Naive thymus-derived CD4-positive, alpha-beta T cell (primary cell): ENCODE data around the gene RBPJ. TPM values are rescaled to one million over a fixed set of nuclear protein-coding genes. Genes with fewer than 3 reads are reported as not detected.

Experiments
- ATAC-seq: fragments of 150-1000 bp; cut with Tn5 transposase; 2 replicates; pipeline ENCODE4 v1.10.0; 2021; ENCODE audit warnings: mild to moderate bottlenecking, moderate library complexity
- CTCF ChIA-PET: fragments of 350-600 bp; sonication (Branson Sonifier 250); formaldehyde crosslinking; loops from one replicate; lab custom pipeline; 2021; ENCODE audit warnings: antibody characterized with exemption; lab: Charles Lee
- POLR2A ChIA-PET: fragments of 350-600 bp; sonication (Branson Sonifier 250); formaldehyde crosslinking; loops from one replicate; lab custom pipeline; 2021; ENCODE audit warnings: antibody characterized with exemption, inconsistent platforms; lab: Charles Lee
- DNase-seq, 9 donors: peaks; one replicate each; pipeline versions ENCODE4 v3.0.0 to v3.0.0-alpha.2; 2020 to 2022; ENCODE audit warnings: mixed read lengths in 1 of 9
- H3K27ac ChIP-seq: one replicate; pipeline ENCODE4 v1.7.0; 2013; ENCODE audit warnings: mild to moderate bottlenecking, low read depth, low read length, moderate library complexity
- H3K27me3 ChIP-seq, 2 donors: one replicate each; pipeline ENCODE4 v1.7.0; 2013; ENCODE audit warnings: low read length in 2 of 2, mild to moderate bottlenecking in 2 of 2, moderate library complexity in 2 of 2; ENCODE audit not compliant: control insufficient read depth in 2 of 2, insufficient read depth in 2 of 2
- H3K36me3 ChIP-seq, 3 experiments: 1 replicate in 2 of 3; 2 replicates in 1 of 3; pipeline ENCODE4 v1.7.0; 2013; ENCODE audit warnings: low read length in 3 of 3, mild to moderate bottlenecking in 3 of 3, moderate library complexity in 1 of 3; ENCODE audit not compliant: insufficient read depth in 3 of 3, control insufficient read depth in 2 of 3
- H3K4me1 ChIP-seq, 2 donors: one replicate each; pipeline ENCODE4 v1.7.0; 2013; ENCODE audit warnings: low read length in 2 of 2, mild to moderate bottlenecking in 2 of 2, moderate library complexity in 1 of 2; ENCODE audit not compliant: control insufficient read depth in 2 of 2, insufficient read depth in 2 of 2
- H3K4me3 ChIP-seq: 2 replicates; pipeline ENCODE4 v1.7.0; 2013; ENCODE audit warnings: mild to moderate bottlenecking, low read length
- H3K9me3 ChIP-seq, 3 experiments: 1 replicate in 2 of 3; 2 replicates in 1 of 3; pipeline ENCODE4 v1.7.0; 2013; ENCODE audit warnings: low read length in 3 of 3; ENCODE audit not compliant: control insufficient read depth in 2 of 3
- H3K27ac Mint-ChIP-seq, 9 donors: one replicate each; pipeline ENCODE4 v1.8.0; 2020 to 2022; ENCODE audit warnings: mixed read lengths in 9 of 9, mild to moderate bottlenecking in 8 of 9, moderate library complexity in 5 of 9, inconsistent platforms in 2 of 9
- H3K27me3 Mint-ChIP-seq, 5 donors: one replicate each; pipeline ENCODE4 v1.8.0; 2021 to 2022; ENCODE audit warnings: mixed read lengths in 5 of 5, mild to moderate bottlenecking in 1 of 5
- H3K36me3 Mint-ChIP-seq, 5 donors: one replicate each; pipeline ENCODE4 v1.8.0; 2020 to 2022; ENCODE audit warnings: mixed read lengths in 5 of 5, mild to moderate bottlenecking in 3 of 5, inconsistent platforms in 1 of 5
- H3K4me1 Mint-ChIP-seq, 7 donors: one replicate each; pipeline ENCODE4 v1.8.0; 2020 to 2022; ENCODE audit warnings: mixed read lengths in 7 of 7, mild to moderate bottlenecking in 3 of 7, inconsistent platforms in 1 of 7
- H3K4me3 Mint-ChIP-seq, 10 donors: one replicate each; pipeline ENCODE4 v1.8.0; 2020 to 2022; ENCODE audit warnings: mild to moderate bottlenecking in 10 of 10, mixed read lengths in 10 of 10, moderate library complexity in 6 of 10, inconsistent platforms in 2 of 10
- H3K9me3 Mint-ChIP-seq, 11 donors: one replicate each; pipeline ENCODE4 v1.8.0; 2020 to 2022; ENCODE audit warnings: mixed read lengths in 11 of 11, mild to moderate bottlenecking in 4 of 11, inconsistent platforms in 1 of 11, moderate library complexity in 1 of 11
- intact Hi-C, 2 donors: fragments of 100-400 bp; cut with micrococcal nuclease; formaldehyde crosslinking; loops; one replicate each; pipeline ENCODE4 v1.15.1; 2023
- polyA plus RNA-seq, 2 donors: library from polyadenylated mRNA; unstranded; fragments of 300-500 nt; fragmentation: Illumina TruSeq; gene quantifications; one replicate each; pipeline ENCODE4 v1.2.3, GENCODE V29; 2021
- total RNA-seq, 6 experiments: library from RNA in 5 of 6; stranded (reverse) in 5 of 6; gene quantifications; 1 replicate in 5 of 6; 2 replicates in 1 of 6; pipeline ENCODE4 v1.2.3 and lab custom pipeline; 2021 to 2026

RBPJ gene
- total and polyA plus RNA-seq, 7 experiments from 2014 or later = 48.1 to 144 (median 68.5) TPM

DNA sequence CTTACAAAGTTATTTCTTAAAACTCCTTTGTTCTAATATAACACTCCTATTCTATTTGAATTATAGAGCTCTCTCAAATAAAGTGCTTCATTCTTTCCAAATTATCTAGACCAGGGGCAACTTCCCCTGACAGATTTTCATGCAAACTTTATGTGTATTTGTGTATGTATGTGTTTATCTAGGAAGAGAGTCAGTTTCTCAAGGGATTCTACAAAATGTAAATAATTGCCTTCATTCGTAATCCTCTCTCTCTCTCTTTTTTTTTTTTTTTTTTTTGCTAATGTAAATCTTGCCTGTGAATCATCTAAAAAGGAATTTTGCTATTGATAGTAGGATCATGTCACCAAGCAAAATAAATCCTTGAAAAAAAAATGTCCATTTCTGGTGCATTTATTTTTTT lies 38.9 kb upstream of the RBPJ start:
- Histone ChIP-seq H3K27me3 (no peaks in the 10 kb centered on the region), H3K4me1 (no peaks in the 10 kb centered on the region), H3K9me3 (no peaks in the 10 kb centered on the region), H3K36me3 (no peaks in the 10 kb centered on the region), H3K27ac (no peak overlapping the region), H3K4me3 (no peak overlapping the region)
- H3K4me1 Mint-ChIP-seq = peaks cover 0 to 4% (median 0%) of the 10 kb centered on the region in 7 donors
- no peaks in the 10 kb centered on the region for H3K36me3 Mint-ChIP-seq
- intact Hi-C loops = no loop called here
- ATAC-seq (no peak), DNase-seq (no peak)
- H3K27ac Mint-ChIP-seq = no peak overlapping the region
- CTCF ChIA-PET = no interaction called here
- H3K9me3 Mint-ChIP-seq = no peaks in the 10 kb centered on the region
- no peak overlapping the region for H3K4me3 Mint-ChIP-seq
- peaks cover 0 to 5% (median 0%) of the 10 kb centered on the region in 5 donors for H3K27me3 Mint-ChIP-seq
- POLR2A ChIA-PET = no interaction called here

DNA sequence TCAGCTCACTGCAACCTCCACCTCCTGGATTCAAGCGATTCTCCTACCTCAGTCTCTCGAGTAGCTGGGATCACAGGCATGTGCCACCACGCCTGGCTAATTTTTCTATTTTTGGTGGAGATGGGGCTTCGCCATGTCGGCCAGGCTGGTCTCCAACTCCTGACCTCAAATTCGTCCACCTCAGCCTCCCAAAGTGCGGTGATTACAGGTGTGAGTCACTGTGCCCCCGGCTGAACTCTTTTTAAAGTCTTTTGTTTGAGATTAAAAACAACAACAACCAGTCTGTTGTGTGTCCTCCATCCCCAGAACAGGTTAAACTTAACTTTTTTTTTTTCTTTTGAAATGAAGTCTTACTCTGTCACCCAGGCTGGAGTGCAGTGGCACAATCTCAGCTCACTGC lies 36.3 kb upstream of the RBPJ start:
- Mint-ChIP-seq H3K4me1 (peaks cover 0 to 12% (median 0%) of the 10 kb centered on the region in 7 donors), H3K36me3 (peaks cover 0 to 3% (median 0%) of the 10 kb centered on the region in 5 donors), H3K27ac (no peak overlapping the region), H3K27me3 (peaks cover 0 to 5% (median 0%) of the 10 kb centered on the region in 5 donors), H3K9me3 (no peaks in the 10 kb centered on the region), H3K4me3 (no peak overlapping the region)
- DNase-seq = no peak
- Histone ChIP-seq H3K27ac (no peak overlapping the region), H3K4me1 (no peaks in the 10 kb centered on the region), H3K36me3 (no peaks in the 10 kb centered on the region), H3K9me3 (no peaks in the 10 kb centered on the region), H3K27me3 (no peaks in the 10 kb centered on the region), H3K4me3 (no peak overlapping the region)
- no peak for ATAC-seq
- POLR2A ChIA-PET = no interaction called here
- CTCF ChIA-PET = no interaction called here
- intact Hi-C loops = no loop called here

DNA sequence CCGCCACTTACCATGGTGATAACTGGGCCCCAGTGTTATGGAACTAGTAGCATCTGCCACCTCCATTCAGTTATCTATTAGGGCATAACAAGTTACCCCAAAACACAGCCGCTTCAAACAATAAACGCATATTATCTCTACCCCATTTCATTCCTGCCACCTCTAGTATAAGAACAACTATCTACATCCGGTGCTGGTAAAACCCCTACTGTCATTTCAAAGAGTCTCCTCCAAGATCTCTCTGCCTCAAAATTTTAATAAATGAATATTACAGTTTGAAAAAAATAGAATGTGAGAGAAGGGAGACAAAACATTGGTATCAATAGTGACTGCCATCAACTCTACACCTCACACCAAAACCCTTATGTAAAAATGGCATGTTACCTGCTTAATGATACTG lies 35.5 kb upstream of the RBPJ start:
- Mint-ChIP-seq H3K9me3 (no peaks in the 10 kb centered on the region), H3K27me3 (peaks cover 0 to 5% (median 0%) of the 10 kb centered on the region in 5 donors), H3K27ac (no peak overlapping the region), H3K4me3 (no peak overlapping the region), H3K36me3 (peaks cover 0 to 3% (median 0%) of the 10 kb centered on the region in 5 donors), H3K4me1 (peaks cover 0 to 14% (median 0%) of the 10 kb centered on the region in 7 donors)
- H3K36me3 ChIP-seq = no peaks in the 10 kb centered on the region
- POLR2A ChIA-PET = no interaction called here
- H3K9me3 ChIP-seq = no peaks in the 10 kb centered on the region
- DNase-seq (no peak), ATAC-seq (no peak)
- no peaks in the 10 kb centered on the region for H3K27me3 ChIP-seq
- no peak overlapping the region for H3K4me3 ChIP-seq
- H3K27ac ChIP-seq = no peak overlapping the region
- intact Hi-C loops = no loop called here
- no peaks in the 10 kb centered on the region for H3K4me1 ChIP-seq
- CTCF ChIA-PET = no interaction called here

DNA sequence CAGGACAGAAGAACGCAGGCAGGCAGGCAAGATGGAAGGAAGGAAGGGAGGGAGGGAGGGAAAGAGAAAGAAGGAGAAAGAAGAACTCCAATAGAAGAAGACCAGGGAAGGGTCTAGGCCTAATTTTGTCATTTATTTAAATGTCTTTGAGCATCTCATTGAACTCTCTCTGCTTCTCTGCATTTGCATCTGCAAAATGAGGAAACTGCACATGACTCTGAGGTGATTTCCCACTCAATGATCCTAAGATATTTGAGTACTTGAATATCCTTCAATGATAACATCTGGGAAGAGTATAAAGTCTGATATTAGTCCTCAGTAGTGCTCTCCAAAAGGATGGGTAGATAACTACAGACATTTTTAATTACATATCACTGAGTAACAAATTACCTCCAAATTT lies 33.1 kb upstream of the RBPJ start:
- CTCF ChIA-PET = no interaction called here
- intact Hi-C loops = no loop called here
- peak; percentile 59 for ATAC-seq
- Histone ChIP-seq H3K36me3 (no peaks in the 10 kb centered on the region), H3K9me3 (no peaks in the 10 kb centered on the region), H3K27ac (no peak overlapping the region), H3K4me1 (no peaks in the 10 kb centered on the region), H3K4me3 (no peak overlapping the region), H3K27me3 (no peaks in the 10 kb centered on the region)
- no peak overlapping the region for H3K27ac Mint-ChIP-seq
- no peak overlapping the region for H3K4me3 Mint-ChIP-seq
- H3K36me3 Mint-ChIP-seq = peaks cover 0 to 3% (median 0%) of the 10 kb centered on the region in 5 donors
- DNase-seq = no peak
- POLR2A ChIA-PET = no interaction called here
- peaks cover 0 to 14% (median 0%) of the 10 kb centered on the region in 7 donors for H3K4me1 Mint-ChIP-seq
- H3K27me3 Mint-ChIP-seq = peaks cover 0 to 5% (median 0%) of the 10 kb centered on the region in 5 donors
- H3K9me3 Mint-ChIP-seq = no peaks in the 10 kb centered on the region

DNA sequence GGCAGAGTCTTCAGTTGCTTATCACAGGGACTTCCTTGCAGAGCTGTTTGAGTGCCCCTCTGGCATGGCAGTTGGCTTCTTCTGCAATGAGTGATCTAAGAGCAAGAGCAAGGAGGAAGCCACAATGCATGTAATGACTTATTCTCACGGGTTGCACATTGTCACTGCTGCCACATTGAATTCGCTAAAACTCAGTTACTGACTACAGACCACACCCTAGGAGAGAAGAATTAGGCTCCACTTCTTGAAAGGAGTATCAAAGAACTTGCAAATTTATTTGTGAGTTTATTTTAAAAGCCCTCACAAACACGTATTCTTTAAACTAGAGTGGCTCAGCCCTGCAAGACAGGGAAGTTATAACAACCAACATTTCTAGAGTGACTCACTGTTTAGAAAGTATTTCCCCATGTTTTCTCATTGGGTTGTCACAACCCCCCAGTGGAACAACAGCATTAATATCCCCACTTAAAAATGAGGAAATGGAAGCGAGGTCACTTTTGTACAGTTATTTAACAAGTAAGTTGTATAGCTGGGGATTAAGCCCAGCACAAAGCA lies 32.4 kb upstream of the RBPJ start:
- H3K27me3 ChIP-seq = no peaks in the 10 kb centered on the region
- Mint-ChIP-seq H3K27me3 (peaks cover 0 to 5% (median 0%) of the 10 kb centered on the region in 5 donors), H3K4me1 (peaks cover 0 to 14% (median 0%) of the 10 kb centered on the region in 7 donors), H3K9me3 (no peaks in the 10 kb centered on the region), H3K36me3 (peaks cover 0 to 3% (median 0%) of the 10 kb centered on the region in 5 donors), H3K27ac (peak overlapping the region in 1 of 9 donors; percentile 56), H3K4me3 (peak overlapping the region in 1 of 10 donors; percentile 32)
- H3K4me3 ChIP-seq = no peak overlapping the region
- POLR2A ChIA-PET = no interaction called here
- no peaks in the 10 kb centered on the region for H3K9me3 ChIP-seq
- no peak overlapping the region for H3K27ac ChIP-seq
- H3K36me3 ChIP-seq = no peaks in the 10 kb centered on the region
- intact Hi-C loops = no loop called here
- CTCF ChIA-PET = no interaction called here
- no peaks in the 10 kb centered on the region for H3K4me1 ChIP-seq
- DNase-seq = peak in 2 of 9 donors; percentile 9 to 32
- peak; percentile 88 for ATAC-seq

DNA sequence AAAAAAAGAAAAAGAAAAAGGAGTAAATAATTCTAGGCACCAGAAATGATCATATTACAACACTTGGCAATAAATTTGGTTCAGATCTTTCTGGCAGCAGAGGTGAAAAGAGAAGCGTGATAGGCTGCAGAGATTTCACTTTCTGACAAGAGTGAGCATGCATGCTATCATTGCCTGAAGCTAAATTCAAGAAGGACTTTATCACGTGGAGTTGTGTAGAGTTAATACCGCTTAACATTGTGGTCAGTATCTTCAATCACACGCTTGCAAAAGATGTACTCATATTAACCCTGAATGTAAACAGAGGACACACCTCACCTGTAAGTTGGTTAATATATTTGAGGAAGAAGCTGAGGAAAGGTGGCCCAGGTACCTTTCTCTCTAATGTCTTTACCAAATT lies 31.4 kb upstream of the RBPJ start:
- H3K4me3 Mint-ChIP-seq = no peak overlapping the region
- no peak overlapping the region for H3K27ac Mint-ChIP-seq
- ChIA-PET CTCF (no interaction called here), POLR2A (no interaction called here)
- H3K36me3 Mint-ChIP-seq = peaks cover 0 to 5% (median 0%) of the 10 kb centered on the region in 5 donors
- intact Hi-C loops = no loop called here
- Histone ChIP-seq H3K9me3 (no peaks in the 10 kb centered on the region), H3K27ac (no peak overlapping the region), H3K4me3 (no peak overlapping the region), H3K4me1 (no peaks in the 10 kb centered on the region), H3K36me3 (no peaks in the 10 kb centered on the region), H3K27me3 (no peaks in the 10 kb centered on the region)
- H3K27me3 Mint-ChIP-seq = peaks cover 0 to 5% (median 0%) of the 10 kb centered on the region in 5 donors
- DNase-seq (no peak), ATAC-seq (no peak)
- peaks cover 0 to 14% (median 0%) of the 10 kb centered on the region in 7 donors for H3K4me1 Mint-ChIP-seq
- peaks cover 0 to 2% (median 0%) of the 10 kb centered on the region in 11 donors for H3K9me3 Mint-ChIP-seq

DNA sequence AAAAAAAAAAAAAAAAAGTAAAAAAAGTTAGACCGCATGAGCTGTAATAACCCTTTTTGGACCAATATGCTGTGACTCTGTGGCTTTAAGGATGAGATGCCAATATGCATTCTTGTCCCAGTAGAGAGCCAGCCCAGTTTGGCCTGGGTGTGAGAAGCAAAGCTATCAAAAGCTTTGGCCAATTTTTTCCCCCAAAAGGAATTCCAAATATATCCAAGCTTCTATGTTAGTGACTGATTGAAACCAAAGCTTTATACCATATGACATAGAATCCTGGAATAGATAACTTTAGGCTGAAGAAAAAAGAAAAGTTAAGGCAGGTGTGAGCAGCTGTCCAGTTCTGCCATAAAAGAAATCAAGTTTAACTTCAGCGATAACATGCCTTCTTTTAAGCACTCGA lies 30.5 kb upstream of the RBPJ start:
- no peaks in the 10 kb centered on the region for H3K36me3 ChIP-seq
- POLR2A ChIA-PET = no interaction called here
- Mint-ChIP-seq H3K9me3 (peaks cover 0 to 6% (median 0%) of the 10 kb centered on the region in 11 donors), H3K36me3 (peaks cover 0 to 11% (median 0%) of the 10 kb centered on the region in 5 donors), H3K4me3 (no peak overlapping the region), H3K4me1 (peaks cover 0 to 14% (median 0%) of the 10 kb centered on the region in 7 donors), H3K27me3 (peaks cover 0 to 10% (median 0%) of the 10 kb centered on the region in 5 donors), H3K27ac (no peak overlapping the region)
- H3K4me1 ChIP-seq = no peaks in the 10 kb centered on the region
- H3K27ac ChIP-seq = no peak overlapping the region
- CTCF ChIA-PET = no interaction called here
- no peaks in the 10 kb centered on the region for H3K9me3 ChIP-seq
- intact Hi-C loops = no loop called here
- ATAC-seq (no peak), DNase-seq (no peak)
- H3K27me3 ChIP-seq = no peaks in the 10 kb centered on the region
- H3K4me3 ChIP-seq = no peak overlapping the region
